ENCODE measurements around the gene MTAP. TPM values are rescaled to one million over a fixed set of nuclear protein-coding genes. Genes with fewer than 3 reads are reported as not detected.

Gene MTAP
- total and polyA plus RNA-seq, 2 of the 13 experiments (the other 11 are each of a cell fraction or from before 2014, with no cell fraction given): 16.7 to 51.2 TPM

DNA sequence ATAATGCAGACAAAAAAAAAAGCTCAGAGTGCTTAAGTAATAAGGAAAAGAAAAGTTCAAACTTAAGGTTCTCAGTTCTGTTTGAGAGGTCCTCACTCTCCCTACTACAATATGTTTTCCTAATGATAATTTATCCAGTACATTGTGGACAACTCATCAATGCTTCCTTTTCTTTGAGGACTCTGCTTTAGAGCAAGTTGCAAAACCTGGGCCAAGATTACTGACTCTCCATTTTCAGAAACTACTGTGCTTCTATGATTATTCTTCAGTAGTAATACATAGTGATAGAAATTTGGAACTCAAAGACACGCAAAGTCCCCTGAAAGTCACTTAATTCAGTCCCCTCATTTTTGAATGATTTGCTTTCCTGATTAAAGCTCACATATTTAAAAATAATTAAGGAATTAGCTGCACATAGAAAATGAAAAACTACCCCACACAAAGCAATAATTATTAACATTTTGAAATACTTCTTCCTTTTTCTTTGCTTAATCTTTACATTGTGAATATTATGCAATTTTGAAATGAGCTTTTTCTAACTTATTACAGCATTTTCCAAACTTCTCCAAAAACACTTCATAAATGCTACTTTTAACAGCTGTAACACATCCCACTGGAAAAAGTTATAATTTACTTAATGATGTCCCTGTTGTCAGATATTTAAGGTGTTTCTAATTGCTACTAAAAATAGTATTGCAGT, 180.6 kb downstream of the MTAP start:
- no peaks in the 10 kb centered on the region for H3K79me2 ChIP-seq (ENCODE audit: insufficient read depth, low read length)
- TF ChIP-seq SUZ12 (IDR thresholded peaks at IDR 0.05; ENCODE audit: low read depth, low read length) (no peak), CBFB (CRISPR knock-in tag; IDR thresholded peaks at IDR 0.05) (no peak), ZFP41 (CRISPR knock-in tag; IDR thresholded peaks at IDR 0.05; ENCODE audit: borderline replicate concordance) (no peak), ZNF17 (CRISPR knock-in tag; IDR thresholded peaks at IDR 0.05) (no peak)
- TF ChIP-seq, protein P1, sequence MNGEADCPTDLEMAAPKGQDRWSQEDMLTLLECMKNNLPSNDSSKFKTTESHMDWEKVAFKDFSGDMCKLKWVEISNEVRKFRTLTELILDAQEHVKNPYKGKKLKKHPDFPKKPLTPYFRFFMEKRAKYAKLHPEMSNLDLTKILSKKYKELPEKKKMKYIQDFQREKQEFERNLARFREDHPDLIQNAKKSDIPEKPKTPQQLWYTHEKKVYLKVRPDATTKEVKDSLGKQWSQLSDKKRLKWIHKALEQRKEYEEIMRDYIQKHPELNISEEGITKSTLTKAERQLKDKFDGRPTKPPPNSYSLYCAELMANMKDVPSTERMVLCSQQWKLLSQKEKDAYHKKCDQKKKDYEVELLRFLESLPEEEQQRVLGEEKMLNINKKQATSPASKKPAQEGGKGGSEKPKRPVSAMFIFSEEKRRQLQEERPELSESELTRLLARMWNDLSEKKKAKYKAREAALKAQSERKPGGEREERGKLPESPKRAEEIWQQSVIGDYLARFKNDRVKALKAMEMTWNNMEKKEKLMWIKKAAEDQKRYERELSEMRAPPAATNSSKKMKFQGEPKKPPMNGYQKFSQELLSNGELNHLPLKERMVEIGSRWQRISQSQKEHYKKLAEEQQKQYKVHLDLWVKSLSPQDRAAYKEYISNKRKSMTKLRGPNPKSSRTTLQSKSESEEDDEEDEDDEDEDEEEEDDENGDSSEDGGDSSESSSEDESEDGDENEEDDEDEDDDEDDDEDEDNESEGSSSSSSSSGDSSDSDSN (CRISPR knock-in tag; IDR thresholded peaks at IDR 0.05): no peak
- in situ Hi-C loops (cut with HindIII; ENCODE audit: extremely low pct_ligation_motif_present, low pct_unique_long_range_greater_than_20kb): no loop called here
- no peak overlapping the region for H3K9ac ChIP-seq (ENCODE audit: insufficient read depth, low read depth, low read length)
- H3K4me1 ChIP-seq (ENCODE audit: insufficient read depth, low read length): no peaks in the 10 kb centered on the region
- intact Hi-C loops (cut with micrococcal nuclease; ENCODE audit: unreplicated experiment): no loop called here
- H3K9me3 ChIP-seq (ENCODE audit: low read length): no peaks in the 10 kb centered on the region
- 8% methylated on average over 1 of the region's 1 CpG for WGBS (ENCODE audit: low lambda C conversion rate)
- no peaks in the 10 kb centered on the region for H3K27me3 ChIP-seq (ENCODE audit: control insufficient read depth in 1 of 2, insufficient read depth in 2 of 2, low read length in 2 of 2)
- no peak overlapping the region for H3K4me3 ChIP-seq (replicated peaks in 1 of 3; ENCODE audit: insufficient read depth in 1 of 3, low read depth in 2 of 3, low read length in 3 of 3)
- no peak overlapping the region for H2AFZ ChIP-seq (ENCODE audit: low read length)
- H3K4me2 ChIP-seq (ENCODE audit: low read depth, low read length): no peak overlapping the region
- DNase-seq (ENCODE audit: low spot score) (no peak), ATAC-seq (no peak), FAIRE-seq (no peak)
- H4K20me1 ChIP-seq (ENCODE audit: insufficient read depth, low read length): no peaks in the 10 kb centered on the region
- ChIA-PET CTCF (ENCODE audit: low intra/inter-chr PET ratio, low total read pairs) (no interaction called here), POLR2A (interaction anchor here (1.1 kb wide), 1 partner anchor 26 kb away, joined by 3 read pairs; the partner anchor contains the start of gene CDKN2B)
- H3K27ac ChIP-seq (ENCODE audit: extremely low read length, insufficient read depth, low read length): no peak overlapping the region
- BruUV-seq (replicated peaks): no TSS peak
- no peaks in the 10 kb centered on the region for H3K36me3 ChIP-seq (replicated peaks in 1 of 2; ENCODE audit: control insufficient read depth in 1 of 2, insufficient read depth in 2 of 2, low read length in 2 of 2)

DNA sequence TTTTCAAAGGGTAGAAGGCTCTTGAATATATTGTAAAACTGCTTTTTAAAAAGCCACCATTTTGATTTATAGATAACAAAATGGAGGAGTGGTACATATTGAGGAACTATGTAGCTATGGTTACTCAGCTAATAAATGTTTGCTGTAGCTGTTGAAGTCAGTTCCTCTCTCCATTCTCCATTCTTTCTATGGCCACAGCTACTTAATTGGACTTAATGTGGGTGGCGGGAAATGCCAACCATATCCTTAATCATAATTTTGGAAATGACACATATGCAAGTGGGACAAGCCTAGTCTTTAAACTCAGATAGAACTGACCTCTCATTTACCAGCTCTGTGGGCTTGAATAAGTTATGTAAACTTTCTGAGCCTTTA, 181.1 kb downstream of the MTAP start:
- intact Hi-C loops (cut with micrococcal nuclease; ENCODE audit: unreplicated experiment) (no loop called here), in situ Hi-C loops (cut with HindIII; ENCODE audit: extremely low pct_ligation_motif_present, low pct_unique_long_range_greater_than_20kb) (no loop called here)
- no peaks in the 10 kb centered on the region for H4K20me1 ChIP-seq (ENCODE audit: insufficient read depth, low read length)
- POLR2A ChIA-PET: interaction anchor here (1.1 kb wide), 1 partner anchor 25 kb away, joined by 3 read pairs; the partner anchor contains the start of gene CDKN2B
- no peak for ATAC-seq
- H3K27me3 ChIP-seq (ENCODE audit: control insufficient read depth in 1 of 2, insufficient read depth in 2 of 2, low read length in 2 of 2): no peaks in the 10 kb centered on the region
- 10% methylated on average over 1 of the region's 1 CpG for WGBS (ENCODE audit: low lambda C conversion rate)
- DNase-seq (ENCODE audit: low spot score): no peak
- H3K27ac ChIP-seq (ENCODE audit: extremely low read length, insufficient read depth, low read length): no peak overlapping the region
- BruUV-seq (replicated peaks): no TSS peak
- no peaks in the 10 kb centered on the region for H3K9me3 ChIP-seq (ENCODE audit: low read length)
- H3K36me3 ChIP-seq (replicated peaks in 1 of 2; ENCODE audit: control insufficient read depth in 1 of 2, insufficient read depth in 2 of 2, low read length in 2 of 2): no peaks in the 10 kb centered on the region
- no peak overlapping the region for H3K4me2 ChIP-seq (ENCODE audit: low read depth, low read length)
- no peaks in the 10 kb centered on the region for H3K79me2 ChIP-seq (ENCODE audit: insufficient read depth, low read length)
- FAIRE-seq: no peak
- no peak overlapping the region for H2AFZ ChIP-seq (ENCODE audit: low read length)
- H3K4me1 ChIP-seq (ENCODE audit: insufficient read depth, low read length): no peaks in the 10 kb centered on the region
- CTCF ChIA-PET (ENCODE audit: low intra/inter-chr PET ratio, low total read pairs): no interaction called here
- no peak overlapping the region for H3K4me3 ChIP-seq (replicated peaks in 1 of 3; ENCODE audit: insufficient read depth in 1 of 3, low read depth in 2 of 3, low read length in 3 of 3)
- H3K9ac ChIP-seq (ENCODE audit: insufficient read depth, low read depth, low read length): no peak overlapping the region
- TF ChIP-seq SMARCC2 (IDR thresholded peaks at IDR 0.05): no peak
- no peak for TF ChIP-seq FOXM1 (CRISPR knock-in tag; IDR thresholded peaks at IDR 0.05)
- no peak for TF ChIP-seq SP2 (CRISPR knock-in tag; IDR thresholded peaks at IDR 0.05)
- TF ChIP-seq MXI1 (IDR thresholded peaks at IDR 0.05; ENCODE audit: borderline replicate concordance, low read depth, low read length): no peak
- TF ChIP-seq, protein P2, sequence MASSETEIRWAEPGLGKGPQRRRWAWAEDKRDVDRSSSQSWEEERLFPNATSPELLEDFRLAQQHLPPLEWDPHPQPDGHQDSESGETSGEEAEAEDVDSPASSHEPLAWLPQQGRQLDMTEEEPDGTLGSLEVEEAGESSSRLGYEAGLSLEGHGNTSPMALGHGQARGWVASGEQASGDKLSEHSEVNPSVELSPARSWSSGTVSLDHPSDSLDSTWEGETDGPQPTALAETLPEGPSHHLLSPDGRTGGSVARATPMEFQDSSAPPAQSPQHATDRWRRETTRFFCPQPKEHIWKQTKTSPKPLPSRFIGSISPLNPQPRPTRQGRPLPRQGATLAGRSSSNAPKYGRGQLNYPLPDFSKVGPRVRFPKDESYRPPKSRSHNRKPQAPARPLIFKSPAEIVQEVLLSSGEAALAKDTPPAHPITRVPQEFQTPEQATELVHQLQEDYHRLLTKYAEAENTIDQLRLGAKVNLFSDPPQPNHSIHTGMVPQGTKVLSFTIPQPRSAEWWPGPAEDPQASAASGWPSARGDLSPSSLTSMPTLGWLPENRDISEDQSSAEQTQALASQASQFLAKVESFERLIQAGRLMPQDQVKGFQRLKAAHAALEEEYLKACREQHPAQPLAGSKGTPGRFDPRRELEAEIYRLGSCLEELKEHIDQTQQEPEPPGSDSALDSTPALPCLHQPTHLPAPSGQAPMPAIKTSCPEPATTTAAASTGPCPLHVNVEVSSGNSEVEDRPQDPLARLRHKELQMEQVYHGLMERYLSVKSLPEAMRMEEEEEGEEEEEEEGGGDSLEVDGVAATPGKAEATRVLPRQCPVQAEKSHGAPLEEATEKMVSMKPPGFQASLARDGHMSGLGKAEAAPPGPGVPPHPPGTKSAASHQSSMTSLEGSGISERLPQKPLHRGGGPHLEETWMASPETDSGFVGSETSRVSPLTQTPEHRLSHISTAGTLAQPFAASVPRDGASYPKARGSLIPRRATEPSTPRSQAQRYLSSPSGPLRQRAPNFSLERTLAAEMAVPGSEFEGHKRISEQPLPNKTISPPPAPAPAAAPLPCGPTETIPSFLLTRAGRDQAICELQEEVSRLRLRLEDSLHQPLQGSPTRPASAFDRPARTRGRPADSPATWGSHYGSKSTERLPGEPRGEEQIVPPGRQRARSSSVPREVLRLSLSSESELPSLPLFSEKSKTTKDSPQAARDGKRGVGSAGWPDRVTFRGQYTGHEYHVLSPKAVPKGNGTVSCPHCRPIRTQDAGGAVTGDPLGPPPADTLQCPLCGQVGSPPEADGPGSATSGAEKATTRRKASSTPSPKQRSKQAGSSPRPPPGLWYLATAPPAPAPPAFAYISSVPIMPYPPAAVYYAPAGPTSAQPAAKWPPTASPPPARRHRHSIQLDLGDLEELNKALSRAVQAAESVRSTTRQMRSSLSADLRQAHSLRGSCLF (CRISPR knock-in tag; IDR thresholded peaks at IDR 0.05; ENCODE audit: borderline replicate concordance): no peak
- no peak for TF ChIP-seq ELF4 (CRISPR knock-in tag; IDR thresholded peaks at IDR 0.05; ENCODE audit: borderline replicate concordance)
- no peak for TF ChIP-seq GATA4 (IDR thresholded peaks at IDR 0.05; ENCODE audit: borderline replicate concordance, low read depth)
